Measurements from ENCODE around the gene YPEL5. TPM values are rescaled to one million over a fixed set of nuclear protein-coding genes. Genes with fewer than 3 reads are reported as not detected.

The YPEL5 gene
- total RNA-seq, 1 experiment from 2014 or later, result 27.3 TPM

- ChIA-PET POLR2A (interaction anchor here (0.6 to 1.5 kb wide), 2 partner anchors 76 to 81 kb away, joined by 4 to 6 read pairs; partner anchors contain the start of gene LBH), CTCF (interaction anchor here (1.0 to 8.1 kb wide), 3 partner anchors 13 to 561 kb away, joined by 3 to 113 read pairs (median 17); no protein-coding TSS in a partner anchor)
- Mint-ChIP-seq H3K4me1 (peaks cover 49% of the 10 kb centered on the region), H3K4me3 (no peak overlapping the region), H3K9me3 (no peaks in the 10 kb centered on the region), H3K36me3 (peaks cover 6% of the 10 kb centered on the region; the same call in 1 of the 2 replicates), H3K27me3 (ENCODE audit: low read depth) (peaks cover 4% of the 10 kb centered on the region), H3K27ac (no peak overlapping the region; the same call in 1 of the 2 replicates)
- TF ChIP-seq RELA (CRISPR knock-in tag; IDR thresholded peaks at IDR 0.05; ENCODE audit: borderline replicate concordance), result no peak
- TF ChIP-seq ELF4 (CRISPR knock-in tag; IDR thresholded peaks at IDR 0.05; ENCODE audit: low read depth), result no peak
- no peak for TF ChIP-seq ETV6 (CRISPR knock-in tag; IDR thresholded peaks at IDR 0.05)
- TF ChIP-seq ZSCAN18 (CRISPR knock-in tag; IDR thresholded peaks at IDR 0.05), result no peak
- TF ChIP-seq CREM (CRISPR knock-in tag; IDR thresholded peaks at IDR 0.05), result no peak
- no peak for TF ChIP-seq HMGA2 (CRISPR knock-in tag; IDR thresholded peaks at IDR 0.05)
- no peak for TF ChIP-seq ZNF317 (CRISPR knock-in tag; IDR thresholded peaks at IDR 0.05; ENCODE audit: borderline replicate concordance, low read depth)
- no peak for TF ChIP-seq ZNF425 (CRISPR knock-in tag; conservative IDR thresholded peaks at IDR 0.05)
- ATAC-seq (no peak), DNase-seq (ENCODE audit: low spot score) (no peak)
Observed at GRCh38 chr2:30150786-30151185, 4.0 kb downstream of the YPEL5 start.

GRCh38 chr2:30152385-30152784 is 5.6 kb downstream of the YPEL5 start:
- H3K4me1 Mint-ChIP-seq, result peaks cover 45% of the 10 kb centered on the region
- no peak for TF ChIP-seq GTF2I (CRISPR knock-in tag; conservative IDR thresholded peaks at IDR 0.05)
- no peak for TF ChIP-seq STAT6 (CRISPR knock-in tag; conservative IDR thresholded peaks at IDR 0.05; ENCODE audit: low read depth)
- no peak for TF ChIP-seq ZNF219 (CRISPR knock-in tag; IDR thresholded peaks at IDR 0.05; ENCODE audit: borderline replicate concordance)
- no peak for TF ChIP-seq ZNF416 (CRISPR knock-in tag; IDR thresholded peaks at IDR 0.05)
- no peak for TF ChIP-seq RORB (CRISPR knock-in tag; IDR thresholded peaks at IDR 0.05)
- no peak for TF ChIP-seq NFYB (CRISPR knock-in tag; conservative IDR thresholded peaks at IDR 0.05; ENCODE audit: low read depth)
- no peak for TF ChIP-seq MAX (CRISPR knock-in tag; IDR thresholded peaks at IDR 0.05)
- no peak for TF ChIP-seq SMAD4 (CRISPR knock-in tag; IDR thresholded peaks at IDR 0.05)
- TF ChIP-seq E2F4 (CRISPR knock-in tag; IDR thresholded peaks at IDR 0.05; ENCODE audit: borderline replicate concordance, low read depth), result no peak
- peaks cover 12% of the 10 kb centered on the region for H3K36me3 Mint-ChIP-seq
- ChIA-PET POLR2A (interaction anchor here (0.7 kb wide), 1 partner anchor 21 kb away, joined by 7 read pairs; no protein-coding TSS in a partner anchor), CTCF (interaction anchor here (8.1 kb wide), 1 partner anchor 11 kb away, joined by 113 read pairs; no protein-coding TSS in a partner anchor)
- DNase-seq (ENCODE audit: low spot score) (no peak), ATAC-seq (no peak)
- no peaks in the 10 kb centered on the region for H3K9me3 Mint-ChIP-seq
- no peaks in the 10 kb centered on the region for H3K27me3 Mint-ChIP-seq (ENCODE audit: low read depth)
- H3K4me3 Mint-ChIP-seq, result no peak overlapping the region
- H3K27ac Mint-ChIP-seq, result no peak overlapping the region

Data from WTC11 (cell line).